Right ventricle myocardium superior (tissue), 1 donor: ENCODE data around the gene PADI3. TPM values are rescaled to one million over a fixed set of nuclear protein-coding genes. Genes with fewer than 3 reads are reported as not detected.

Source experiments
- ATAC-seq: fragments of 200-7000 bp; cut with Tn5 transposase; one replicate; pipeline ENCODE4 v1.9.1; 2020; ENCODE audit warnings: mild to moderate bottlenecking; ENCODE audit not compliant: poor library complexity
- DNase-seq: peaks from one replicate; pipeline ENCODE4 v3.0.0-alpha.2; 2020
- intact Hi-C: fragments of 100-400 bp; cut with DNase I; formaldehyde crosslinking; loops from one replicate; pipeline ENCODE4 v1.11.2; 2022
- total RNA-seq: library from RNA; stranded (reverse); fragmentation: NEBNext Ultra II Directional; extraction: Animal tissue kit (Norgen Biotek cat#: 25700); gene quantifications from one replicate; pipeline ENCODE4 v1.2.1, GENCODE V29; 2021
- donor health status: DM: no; HTN: yes; CAD: no; lungs with severe emphysema.

PADI3 gene
- total RNA-seq, 1 donor from 2014 or later = not detected

DNA sequence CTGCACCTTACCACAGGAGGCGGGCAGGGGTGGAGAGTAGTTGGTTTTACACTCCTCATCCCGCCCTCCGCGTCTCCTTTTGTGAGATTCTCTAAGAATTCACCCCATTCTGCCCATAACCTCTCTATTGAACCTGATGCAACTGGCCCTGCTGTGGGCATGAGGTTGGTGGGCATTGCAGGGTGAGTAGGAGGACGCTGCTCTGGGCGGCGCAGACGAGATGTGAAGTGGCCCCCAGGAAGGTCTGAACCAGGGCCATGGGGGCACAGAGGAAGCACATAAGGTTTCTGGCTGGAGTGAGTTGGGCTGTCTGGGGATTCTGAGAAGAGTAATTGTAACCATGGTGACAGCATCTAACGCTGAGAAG lies 35.1 kb upstream of the PADI3 start:
- no peak for DNase-seq
- no peak for ATAC-seq
- intact Hi-C loops = no loop called here

DNA sequence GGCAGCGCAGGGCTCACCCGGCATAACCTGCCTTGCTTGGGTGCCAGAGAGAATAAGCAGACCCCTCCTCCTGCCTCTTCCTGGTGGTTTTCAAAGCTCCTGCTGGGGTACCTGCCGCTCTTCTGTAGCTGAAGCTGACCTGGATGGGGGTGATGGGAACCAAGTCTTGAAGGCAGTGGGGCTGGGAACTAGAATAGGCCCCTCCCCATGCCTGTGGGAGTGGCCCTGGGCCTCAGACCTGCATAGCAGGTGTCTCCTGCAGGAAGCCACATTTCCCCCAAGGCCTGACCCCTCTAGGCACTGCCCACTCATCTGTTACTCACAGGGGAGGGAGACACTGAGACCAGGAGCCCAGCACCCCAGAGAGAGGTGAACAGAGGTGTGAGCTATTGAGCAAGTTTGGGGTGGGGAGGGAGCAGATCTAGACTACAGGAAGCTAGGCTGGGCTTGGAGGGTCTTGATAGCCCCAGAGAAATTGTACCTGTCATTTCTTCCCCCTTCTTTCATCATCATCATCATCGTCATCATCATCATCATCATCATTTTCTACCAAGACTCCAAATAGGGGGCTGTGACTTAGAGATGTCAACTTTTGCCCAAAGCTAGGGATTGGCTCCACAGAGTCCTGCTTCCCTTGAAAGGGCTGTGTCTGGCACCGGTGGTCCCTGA lies 33.9 kb upstream of the PADI3 start:
- DNase-seq (peak; percentile 5), ATAC-seq (no peak)
- intact Hi-C loops = no loop called here

DNA sequence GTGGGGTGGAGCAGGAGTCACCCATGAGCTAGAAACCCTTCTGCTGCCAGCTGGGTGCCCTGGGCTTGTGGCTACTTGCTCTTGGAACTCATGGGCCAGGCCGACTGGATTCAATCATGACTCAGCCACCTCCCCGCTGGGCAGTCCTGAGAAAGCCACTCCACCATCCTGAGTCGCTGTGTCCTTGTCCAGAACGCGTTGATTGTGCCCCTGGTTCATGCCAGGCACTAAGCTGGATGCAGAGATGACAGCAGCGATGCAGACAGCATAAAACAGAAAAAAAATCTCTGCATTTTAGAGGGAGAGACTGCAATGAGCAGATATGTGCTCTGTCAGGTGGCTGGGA lies 33.4 kb upstream of the PADI3 start:
- ATAC-seq (no peak), DNase-seq (peak; percentile 23)
- intact Hi-C loops = no loop called here

DNA sequence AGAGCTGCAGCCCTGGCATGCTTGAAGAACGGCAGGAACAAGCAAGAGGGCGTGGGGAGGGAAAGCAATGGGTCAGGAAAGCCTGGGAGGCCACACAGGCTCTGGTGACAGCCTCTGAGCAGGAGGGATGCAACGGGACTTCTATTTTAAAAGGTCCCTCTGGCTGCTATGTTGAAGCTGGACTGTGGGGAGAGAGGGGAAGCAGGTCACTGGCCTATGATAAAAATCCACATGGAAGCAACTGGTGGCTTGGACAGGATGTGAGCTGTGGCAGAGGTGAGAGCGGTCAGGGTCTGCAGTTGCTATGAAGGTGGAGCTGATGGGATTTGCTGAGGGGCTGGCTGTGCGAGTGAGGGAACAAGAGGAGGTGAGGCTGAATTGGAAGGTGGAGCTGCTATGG lies 32.8 kb upstream of the PADI3 start:
- intact Hi-C loops = no loop called here
- no peak for ATAC-seq
- DNase-seq = no peak

DNA sequence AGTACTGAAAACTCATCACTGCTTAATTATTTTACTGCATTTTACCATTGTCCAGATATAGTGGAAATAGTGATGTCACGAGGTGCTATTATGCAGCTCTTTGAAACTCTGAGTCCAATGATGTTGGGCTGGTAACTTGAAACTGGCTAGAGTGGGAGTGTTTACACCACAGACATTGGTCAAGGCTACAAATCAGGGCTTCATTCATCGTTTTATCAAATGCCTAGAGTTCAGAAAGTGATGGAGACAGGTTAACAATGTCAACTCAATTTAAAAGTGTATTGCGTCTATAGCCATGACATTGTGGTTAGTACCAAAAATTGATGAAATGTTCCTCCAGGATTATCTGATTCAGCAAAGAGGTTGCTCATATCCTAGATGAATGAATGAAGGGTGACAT lies 31.3 kb upstream of the PADI3 start:
- intact Hi-C loops = no loop called here
- DNase-seq (no peak), ATAC-seq (no peak)

DNA sequence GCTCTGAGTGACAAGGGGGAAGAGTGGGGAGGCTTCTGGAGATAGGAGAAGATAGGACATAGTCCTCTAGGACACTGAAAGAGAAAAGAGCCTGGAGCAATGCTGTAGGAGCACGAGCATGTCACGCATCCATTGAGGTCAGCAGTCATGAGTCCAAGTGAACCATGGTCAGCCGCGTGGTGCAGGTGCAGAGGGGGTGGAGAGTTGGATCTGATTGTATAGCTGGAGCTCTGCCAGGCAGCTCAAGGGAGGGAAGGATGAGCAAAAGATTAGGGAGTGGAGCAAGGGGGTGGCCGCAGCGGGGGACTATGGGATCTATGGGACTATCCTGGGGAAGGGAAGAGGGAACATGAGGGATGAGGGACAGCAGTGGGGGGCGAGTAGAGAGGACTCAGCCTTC lies 30.0 kb upstream of the PADI3 start:
- DNase-seq (no peak), ATAC-seq (no peak)
- intact Hi-C loops = no loop called here

DNA sequence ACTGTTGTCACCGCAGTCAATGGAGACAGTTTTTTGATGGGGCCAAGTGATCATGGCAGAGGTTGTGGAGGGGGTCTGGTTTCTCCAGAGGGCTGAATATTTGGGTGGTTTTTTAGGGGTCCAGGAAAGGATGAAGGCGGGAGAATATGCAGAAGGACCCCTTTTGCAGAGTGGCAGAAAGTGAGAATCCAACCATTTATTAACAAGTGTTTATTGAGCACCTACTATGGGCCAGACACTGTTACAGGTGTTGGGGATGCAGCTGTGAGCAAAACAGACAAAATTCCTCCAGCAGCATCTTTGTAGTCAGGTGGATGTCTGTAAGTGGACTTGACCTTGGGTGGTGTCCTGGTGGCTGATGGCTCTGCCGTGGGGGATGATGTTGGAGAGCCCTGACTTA lies 28.6 kb upstream of the PADI3 start:
- DNase-seq = no peak
- no peak for ATAC-seq
- intact Hi-C loops = no loop called here

DNA sequence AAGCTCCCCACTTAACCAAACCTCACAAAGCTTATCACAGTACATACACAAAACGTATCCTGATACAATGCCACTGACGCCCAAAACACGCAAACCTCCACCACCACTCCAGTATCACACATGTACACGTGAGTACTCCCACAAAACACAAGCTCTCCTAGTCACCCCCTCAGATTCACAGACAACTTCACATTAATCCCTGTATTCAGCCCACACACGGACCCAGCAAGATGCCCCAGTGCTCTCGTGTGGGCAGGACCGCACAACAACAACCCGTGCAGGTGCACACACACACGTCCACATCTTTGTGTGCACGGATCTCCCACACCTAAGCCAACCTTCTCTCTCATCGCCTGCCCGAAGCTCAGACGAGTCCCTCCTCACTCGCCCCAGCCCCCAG lies 26.3 kb upstream of the PADI3 start:
- DNase-seq (no peak), ATAC-seq (no peak)
- intact Hi-C loops = no loop called here

DNA sequence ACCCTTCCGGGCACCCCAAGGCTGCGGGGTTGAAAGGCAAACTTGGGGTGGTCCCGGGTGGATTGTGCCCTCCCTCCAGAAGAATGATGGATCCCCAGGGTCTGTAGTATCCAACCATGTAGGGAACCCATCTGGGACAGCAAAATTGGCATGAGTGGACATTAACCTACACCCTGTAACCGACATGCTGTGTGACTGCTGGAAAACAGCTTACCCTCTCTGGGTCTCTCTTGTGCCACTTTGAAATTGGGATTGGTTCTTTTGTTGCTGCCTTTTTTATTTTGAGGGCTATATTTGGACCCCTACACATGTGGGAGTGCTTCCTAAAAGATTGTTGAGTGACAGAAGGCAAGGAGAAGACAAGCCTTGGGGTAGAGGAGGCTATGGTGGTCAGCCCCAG lies 24.5 kb upstream of the PADI3 start:
- intact Hi-C loops = no loop called here
- DNase-seq = no peak
- ATAC-seq = no peak

DNA sequence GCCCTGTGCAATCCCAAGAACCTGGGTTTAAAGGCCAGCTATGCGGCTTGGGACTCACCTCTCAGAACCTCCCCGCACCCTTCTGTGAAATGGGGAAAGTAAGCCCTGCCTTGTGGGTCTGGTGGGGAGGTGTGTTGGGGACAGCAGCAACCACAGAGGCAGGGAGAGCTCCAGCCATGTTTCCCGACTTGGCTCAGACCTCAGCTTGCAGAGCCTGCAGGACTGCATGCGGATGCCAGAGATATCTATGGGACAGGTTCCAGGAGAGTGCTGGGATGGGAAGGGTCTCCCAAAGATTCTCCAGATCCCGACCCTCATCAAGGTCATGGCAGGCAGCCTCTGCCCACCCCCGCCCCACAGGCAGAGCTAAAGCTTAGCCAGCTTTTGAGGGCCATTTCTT lies 23.8 kb upstream of the PADI3 start:
- no peak for ATAC-seq
- intact Hi-C loops = no loop called here

DNA sequence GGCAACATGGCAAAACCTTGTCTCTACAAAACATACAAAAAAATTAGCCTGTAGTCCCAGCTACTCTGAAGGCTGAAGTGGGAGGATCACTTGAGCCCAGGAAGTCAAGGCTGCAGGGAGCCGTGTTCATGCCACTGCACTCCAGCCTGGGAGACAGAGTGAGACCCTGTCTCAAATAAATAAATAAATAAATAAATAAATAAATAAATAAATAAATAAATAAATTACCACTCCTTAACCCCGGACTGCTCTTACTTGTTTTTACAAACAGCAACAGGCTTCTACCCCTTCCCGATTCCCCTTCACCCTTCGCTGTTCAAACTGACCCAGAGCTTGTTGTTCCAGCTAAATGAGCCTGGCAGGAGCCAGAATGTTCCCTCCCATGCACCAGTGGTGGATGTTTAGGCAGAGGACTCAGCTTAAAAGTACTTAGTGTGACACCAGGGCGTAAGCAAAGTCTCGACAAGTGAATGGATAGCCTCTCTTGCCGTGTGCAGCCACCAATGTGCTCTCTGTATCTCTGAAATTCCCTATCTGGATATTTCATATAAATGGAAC lies 21.5 kb upstream of the PADI3 start:
- DNase-seq (no peak), ATAC-seq (no peak)
- intact Hi-C loops = no loop called here

More for the DNA sequence above, 23.8 kb upstream of the PADI3 start:
- no peak for DNase-seq

DNA sequence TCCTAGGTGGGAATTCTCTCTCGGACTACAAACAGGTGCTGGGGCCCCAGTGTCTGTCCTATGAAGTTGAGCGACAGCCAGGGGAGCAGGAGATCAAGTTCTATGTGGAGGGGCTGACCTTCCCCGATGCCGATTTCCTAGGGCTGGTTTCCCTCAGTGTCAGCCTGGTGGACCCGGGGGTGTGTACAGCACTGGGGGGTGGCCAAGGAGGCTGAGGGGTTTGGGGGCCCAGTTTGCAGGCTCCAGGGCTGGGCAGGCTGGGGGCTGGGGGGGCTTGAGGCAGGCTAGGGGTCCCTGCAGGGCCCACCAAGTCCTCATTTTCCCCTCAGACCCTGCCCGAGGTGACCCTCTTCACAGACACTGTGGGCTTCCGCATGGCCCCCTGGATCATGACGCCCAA lies 20.3 kb upstream of the PADI3 start:
- DNase-seq (no peak), ATAC-seq (no peak)

DNA sequence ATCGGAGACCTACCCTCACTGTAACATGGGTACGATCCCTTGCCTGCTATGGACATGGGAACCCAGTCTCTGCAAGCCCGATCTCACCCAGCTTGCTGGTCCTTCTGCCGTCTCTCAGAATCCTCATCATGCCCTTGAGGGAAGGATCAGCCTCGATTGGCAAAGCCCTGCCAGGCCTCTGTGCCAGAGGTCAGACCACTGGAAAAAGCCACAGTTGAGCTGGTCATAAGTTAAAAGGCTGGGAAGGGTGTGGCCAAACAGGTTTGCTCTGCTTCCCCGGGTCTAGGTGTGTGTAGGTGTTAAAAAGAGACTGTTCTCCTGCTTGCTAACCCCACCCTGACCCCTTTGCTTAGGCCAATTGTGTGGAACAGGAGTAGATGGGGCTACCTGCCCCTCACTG lies 19.5 kb upstream of the PADI3 start:
- intact Hi-C loops = no loop called here
- ATAC-seq (no peak), DNase-seq (no peak)

More for the DNA sequence above, 20.3 kb upstream of the PADI3 start:
- intact Hi-C loops = no loop called here

DNA sequence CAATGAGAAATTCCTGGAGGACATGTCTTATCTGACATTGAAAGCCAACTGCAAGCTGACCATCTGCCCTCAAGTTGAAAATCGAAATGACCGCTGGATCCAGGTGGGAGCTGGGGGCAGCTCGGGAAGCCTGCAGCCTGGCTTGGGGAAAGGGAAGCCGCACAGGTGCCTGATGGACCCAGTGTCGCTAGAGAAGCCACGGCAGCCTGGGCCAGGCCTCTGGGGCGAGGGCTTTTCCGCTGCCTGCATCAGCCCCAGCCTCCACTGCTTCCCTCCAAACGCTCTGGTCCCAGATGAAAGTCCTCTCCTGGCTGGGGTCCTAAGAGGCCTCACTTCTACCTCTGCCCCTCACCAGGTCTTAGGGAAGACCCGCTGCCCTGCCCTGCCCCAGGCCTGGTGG lies 18.8 kb upstream of the PADI3 start:
- intact Hi-C loops = no loop called here
- ATAC-seq = no peak

DNA sequence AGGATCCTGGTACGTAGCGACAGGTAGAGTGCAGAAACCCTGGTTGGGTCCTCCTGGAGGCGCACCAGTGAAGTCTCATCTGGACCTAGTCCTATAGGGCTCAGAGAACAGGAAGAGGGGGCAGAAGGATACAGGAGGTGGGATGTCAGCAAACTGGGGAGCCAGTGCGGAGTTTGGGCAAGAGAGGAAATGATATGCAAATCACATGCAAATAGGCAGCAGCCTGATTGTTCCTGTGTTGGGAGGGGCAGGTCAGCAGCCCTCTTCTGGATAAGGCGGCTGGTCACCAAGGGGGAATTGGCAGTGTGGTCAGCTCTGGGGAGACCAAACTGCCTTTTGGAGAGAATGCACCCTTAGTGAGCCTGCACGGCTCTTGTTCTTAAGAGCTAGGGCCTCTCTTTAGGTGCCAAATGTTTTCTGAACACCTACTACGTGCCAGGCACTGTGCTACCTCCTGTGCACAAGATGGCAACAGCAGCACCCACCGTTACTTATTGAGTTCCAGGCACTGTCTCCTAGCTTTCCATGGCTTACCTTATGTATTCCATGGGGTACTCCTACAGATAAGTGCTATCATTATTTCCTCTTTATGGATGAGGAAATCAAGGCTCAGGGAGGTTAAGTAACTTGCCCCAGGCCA lies 18.1 kb upstream of the PADI3 start:
- DNase-seq = no peak
- ATAC-seq = no peak
- intact Hi-C loops = no loop called here

More for the DNA sequence above, 18.8 kb upstream of the PADI3 start:
- no peak for DNase-seq

DNA sequence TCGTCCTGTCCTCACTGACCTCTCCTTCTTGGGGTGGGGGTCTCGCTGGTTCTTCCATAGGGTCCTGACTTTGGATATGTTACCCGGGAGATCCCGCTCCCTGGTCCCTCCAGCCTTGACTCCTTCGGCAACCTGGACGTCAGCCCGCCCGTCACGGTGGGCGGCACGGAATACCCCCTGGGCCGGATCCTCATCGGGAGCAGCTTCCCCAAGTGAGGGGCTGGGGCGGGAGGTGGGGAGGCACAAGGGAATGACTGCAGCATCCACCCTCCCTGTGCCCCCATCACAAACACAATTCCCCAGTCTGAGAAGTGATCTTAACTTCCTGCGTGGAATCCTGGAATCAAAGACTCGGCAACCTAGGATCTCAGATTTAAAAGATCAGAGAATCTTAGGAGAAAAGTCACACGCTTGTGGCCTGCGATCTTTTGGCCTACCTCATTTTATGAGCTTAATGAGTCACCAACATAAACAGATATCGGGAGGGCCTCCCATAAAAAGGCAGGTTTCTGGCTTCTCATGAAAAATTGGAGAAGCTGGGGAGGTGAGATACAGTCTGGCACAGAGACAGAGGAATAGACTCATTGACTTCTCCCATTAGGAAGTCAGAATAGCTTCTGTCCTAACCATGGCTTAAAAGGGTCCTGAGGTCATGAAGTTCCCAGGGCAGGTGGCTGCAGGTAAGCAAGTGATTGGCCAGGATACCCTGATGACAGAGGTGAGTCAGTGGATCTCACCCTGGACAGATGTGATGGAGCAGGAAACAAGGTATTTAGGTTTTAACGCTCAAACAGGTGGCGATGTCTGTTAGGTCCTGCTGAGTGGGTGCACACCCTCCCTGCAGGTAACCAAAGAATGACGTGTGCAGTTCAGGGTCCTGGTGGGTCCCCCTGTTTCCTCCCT lies 15.9 kb upstream of the PADI3 start:
- intact Hi-C loops = no loop called here
- ATAC-seq = no peak

DNA sequence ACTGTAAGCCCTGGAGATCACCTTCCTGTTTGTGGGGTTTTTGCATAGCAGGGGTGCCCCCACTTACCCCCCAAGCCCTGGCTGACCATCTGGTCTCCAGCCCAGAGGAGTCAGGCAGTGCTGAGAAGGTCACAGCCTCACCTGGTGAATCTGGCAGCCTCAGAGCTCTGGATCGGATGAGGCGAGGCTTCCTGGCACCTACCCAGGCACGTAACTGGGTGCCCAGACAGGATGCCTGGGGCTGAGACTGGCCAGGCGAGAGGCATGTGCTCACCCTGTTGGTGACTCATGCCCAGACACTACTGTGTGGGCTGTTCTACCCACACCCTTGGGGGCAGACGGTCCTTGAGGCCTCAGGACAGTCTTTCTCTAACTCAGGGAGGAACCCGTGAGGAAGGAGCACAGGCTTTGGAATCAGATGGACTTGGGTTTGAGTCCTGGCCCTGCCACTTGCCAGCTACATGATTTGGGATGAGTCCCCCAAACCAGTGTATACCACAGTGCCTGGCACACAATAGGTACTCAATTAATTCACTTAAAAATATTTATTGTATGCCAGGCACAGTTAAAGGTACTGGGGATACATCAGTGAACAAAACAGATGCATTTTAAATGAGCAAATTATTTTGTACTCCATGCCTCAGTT lies 15.1 kb upstream of the PADI3 start:
- intact Hi-C loops = no loop called here
- ATAC-seq = peak; percentile 51
- no peak for DNase-seq

More for the DNA sequence above, 15.9 kb upstream of the PADI3 start:
- DNase-seq = no peak

DNA sequence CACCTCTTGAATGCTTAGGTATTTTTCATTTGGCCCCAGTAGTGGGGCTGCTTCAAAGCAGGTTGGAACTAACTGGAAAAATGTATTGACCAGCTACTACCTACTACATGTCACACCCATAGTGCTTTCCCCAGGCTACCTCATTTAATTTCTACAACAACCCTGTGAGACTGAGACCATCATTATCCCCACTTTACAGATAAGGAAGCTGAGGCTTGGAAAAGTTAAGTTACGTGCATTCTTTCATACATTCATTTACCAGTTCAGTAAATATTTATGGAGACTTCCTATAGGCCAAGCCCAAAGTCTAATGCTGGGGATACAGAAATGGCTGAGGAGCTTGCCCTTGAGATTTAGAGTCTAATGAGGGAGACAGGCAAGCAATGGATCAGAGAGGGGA lies 14.5 kb upstream of the PADI3 start:
- ATAC-seq = no peak
- intact Hi-C loops = no loop called here
- DNase-seq = no peak
